ENCODE measurements around the gene GRAMD4.

- TF ChIP-seq CTCF (IDR thresholded peaks at IDR 0.05) (no peak), POLR2A (IDR thresholded peaks at IDR 0.05) (no peak)
These were observed 103.7 kb downstream of the GRAMD4 start for GRCh38 chr22:46723882-46724281.
